Neural cell (in vitro differentiated cells): Measurements from ENCODE around the gene DDX25. TPM values are rescaled to one million over a fixed set of nuclear protein-coding genes. Genes with fewer than 3 reads are reported as not detected.

Source experiments
- H2AFZ ChIP-seq: fragments of 200-600, 300-800 bp; sonication (generic), shearing (Covaris generic); 2 replicates; pipeline ENCODE4 v1.6.0; 2014; ENCODE audit warnings: low read depth, mild to moderate bottlenecking, antibody characterized with exemption, low read length, moderate library complexity
- H3F3A ChIP-seq: fragments of 200-600 bp; shearing (Covaris generic); 2 replicates; pipeline ENCODE4 v1.6.1; 2016; ENCODE audit warnings: mild to moderate bottlenecking, moderate library complexity, mixed read lengths, antibody characterized with exemption, low read length; ENCODE audit not compliant: insufficient read depth, poor library complexity, severe bottlenecking
- H3K27ac ChIP-seq: fragments of 200-600, 300-800 bp; sonication (generic), shearing (Covaris generic); 2 replicates; pipeline ENCODE4 v1.5.1; 2014; ENCODE audit warnings: mild to moderate bottlenecking, low read length, moderate library complexity
- H3K27me3 ChIP-seq: fragments of 300-800, 200-600 bp; sonication (generic), shearing (Covaris generic); 2 replicates; pipeline ENCODE4 v1.6.0; 2014; ENCODE audit warnings: mild to moderate bottlenecking, low read depth, low read length, moderate library complexity; ENCODE audit not compliant: insufficient read depth
- H3K36me3 ChIP-seq: fragments of 300-800, 200-600 bp; sonication (generic), shearing (Covaris generic); 2 replicates; pipeline ENCODE4 v1.5.1; 2014; ENCODE audit warnings: mild to moderate bottlenecking, antibody characterized with exemption, low read length, moderate library complexity; ENCODE audit not compliant: insufficient read depth
- H3K4me2 ChIP-seq: fragments of 300-800, 200-600 bp; sonication (generic), shearing (Covaris generic); 2 replicates; pipeline ENCODE4 v1.6.0; 2014; ENCODE audit warnings: mild to moderate bottlenecking, low read length
- H3K4me3 ChIP-seq: fragments of 300-800, 200-600 bp; sonication (generic), shearing (Covaris generic); 2 replicates; pipeline ENCODE4 v1.5.1; 2014; ENCODE audit warnings: mild to moderate bottlenecking, low read length, moderate library complexity
- H3K79me2 ChIP-seq: fragments of 200-600 bp; shearing (Covaris generic); replicated peaks from 2 replicates; pipeline ENCODE4 v1.6.0; 2014; ENCODE audit warnings: mild to moderate bottlenecking, low read length, moderate library complexity; ENCODE audit not compliant: insufficient read depth
- H3K9ac ChIP-seq: fragments of 300-800, 200-600 bp; sonication (generic), shearing (Covaris generic); 2 replicates; pipeline ENCODE4 v1.6.1; 2016; ENCODE audit warnings: mild to moderate bottlenecking, low read length, mixed read lengths
- H3K9me2 ChIP-seq: fragments of 200-600 bp; shearing (Covaris generic); 2 replicates; pipeline ENCODE4 v1.6.1; 2016; ENCODE audit warnings: mild to moderate bottlenecking, low read length, mixed read lengths; ENCODE audit not compliant: insufficient read depth
- H3K9me3 ChIP-seq: fragments of 200-600, 300-800 bp; sonication (generic), shearing (Covaris generic); 2 replicates; pipeline ENCODE4 v1.6.1; 2016; ENCODE audit warnings: mild to moderate bottlenecking, mixed run types, low read length, moderate library complexity, mixed read lengths
- H4K20me1 ChIP-seq: fragments of 200-600 bp; shearing (Covaris generic); 2 replicates; pipeline ENCODE4 v1.6.1; 2016; ENCODE audit warnings: mild to moderate bottlenecking, mixed run types; ENCODE audit not compliant: insufficient read depth
- EP300 ChIP-seq: fragments of 450-650 bp; conservative IDR thresholded peaks from 2 replicates; pipeline ENCODE4 v1.6.1; 2014; ENCODE audit warnings: antibody characterized with exemption, mild to moderate bottlenecking, moderate library complexity; ENCODE audit not compliant: poor library complexity, severe bottlenecking
- EZH2 ChIP-seq: fragments of 200-600, 300-800 bp; shearing (Covaris generic), sonication (generic); IDR thresholded peaks from 2 replicates; pipeline ENCODE4 v1.6.1; 2014; ENCODE audit warnings: antibody characterized with exemption, low read length, borderline replicate concordance, mild to moderate bottlenecking; ENCODE audit not compliant: insufficient read depth, poor library complexity, severe bottlenecking
- MXI1 ChIP-seq: fragments of 450-650 bp; conservative IDR thresholded peaks from 2 replicates; pipeline ENCODE4 v1.6.1; 2014; ENCODE audit warnings: antibody characterized with exemption, mild to moderate bottlenecking; ENCODE audit not compliant: poor library complexity, severe bottlenecking
- POLR2AphosphoS5 ChIP-seq: IDR thresholded peaks from 2 replicates; pipeline ENCODE4 v1.6.1; 2012
- RAD21 ChIP-seq: fragments of 450-650 bp; conservative IDR thresholded peaks from 2 replicates; pipeline ENCODE4 v1.6.1; 2014; ENCODE audit warnings: antibody characterized with exemption, mild to moderate bottlenecking, moderate library complexity
- SMC3 ChIP-seq: fragments of 450-650 bp; conservative IDR thresholded peaks from 2 replicates; pipeline ENCODE4 v1.6.1; 2014; ENCODE audit warnings: antibody characterized with exemption, mild to moderate bottlenecking, moderate library complexity; ENCODE audit not compliant: poor library complexity
- TAF1 ChIP-seq: IDR thresholded peaks from 2 replicates; pipeline ENCODE4 v1.6.1; 2012; ENCODE audit warnings: low read depth
- polyA plus RNA-seq: library from polyadenylated mRNA; depleted of rRNA; stranded (reverse); fragments of >200 nt; gene quantifications from 2 replicates; pipeline ENCODE4 v1.2.3, GENCODE V29; 2014
- TF ChIP-seq, protein P1 (sequence below): fragments of 450-650 bp; IDR thresholded peaks from 2 replicates; pipeline ENCODE4 v1.5.1; 2014; ENCODE audit warnings: antibody characterized with exemption, mild to moderate bottlenecking, moderate library complexity; ENCODE audit not compliant: poor library complexity, severe bottlenecking
- TF ChIP-seq, protein P2 (sequence below): IDR thresholded peaks from 2 replicates; pipeline ENCODE4 v1.6.1; 2012; ENCODE audit warnings: borderline replicate concordance

Gene DDX25
- polyA plus RNA-seq, 1 donor from 2014 or later = 66.4 TPM

DNA sequence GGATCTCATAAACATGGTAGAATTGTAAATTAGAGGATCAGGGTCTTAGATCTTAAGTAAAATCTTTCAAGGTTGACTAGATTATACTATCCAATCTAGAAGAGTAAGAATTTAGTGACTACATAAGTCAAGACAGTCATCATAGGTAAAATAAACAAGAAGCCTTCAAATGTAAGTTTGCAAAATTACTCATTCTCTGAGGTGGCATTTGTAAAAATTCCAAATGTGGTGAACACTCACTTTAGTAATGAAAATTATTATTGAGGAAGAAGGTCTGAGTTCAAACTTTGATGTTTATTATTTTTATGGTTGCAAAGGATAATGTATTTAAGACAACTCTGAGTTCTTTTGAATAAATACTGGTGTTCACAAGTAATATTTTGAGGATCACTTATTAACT, 12.2 kb upstream of the DDX25 start:
- TF ChIP-seq, protein P1, sequence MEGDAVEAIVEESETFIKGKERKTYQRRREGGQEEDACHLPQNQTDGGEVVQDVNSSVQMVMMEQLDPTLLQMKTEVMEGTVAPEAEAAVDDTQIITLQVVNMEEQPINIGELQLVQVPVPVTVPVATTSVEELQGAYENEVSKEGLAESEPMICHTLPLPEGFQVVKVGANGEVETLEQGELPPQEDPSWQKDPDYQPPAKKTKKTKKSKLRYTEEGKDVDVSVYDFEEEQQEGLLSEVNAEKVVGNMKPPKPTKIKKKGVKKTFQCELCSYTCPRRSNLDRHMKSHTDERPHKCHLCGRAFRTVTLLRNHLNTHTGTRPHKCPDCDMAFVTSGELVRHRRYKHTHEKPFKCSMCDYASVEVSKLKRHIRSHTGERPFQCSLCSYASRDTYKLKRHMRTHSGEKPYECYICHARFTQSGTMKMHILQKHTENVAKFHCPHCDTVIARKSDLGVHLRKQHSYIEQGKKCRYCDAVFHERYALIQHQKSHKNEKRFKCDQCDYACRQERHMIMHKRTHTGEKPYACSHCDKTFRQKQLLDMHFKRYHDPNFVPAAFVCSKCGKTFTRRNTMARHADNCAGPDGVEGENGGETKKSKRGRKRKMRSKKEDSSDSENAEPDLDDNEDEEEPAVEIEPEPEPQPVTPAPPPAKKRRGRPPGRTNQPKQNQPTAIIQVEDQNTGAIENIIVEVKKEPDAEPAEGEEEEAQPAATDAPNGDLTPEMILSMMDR = no peak
- TF ChIP-seq EZH2 (no peak), EP300 (no peak), POLR2AphosphoS5 (no peak), SMC3 (no peak), RAD21 (no peak), TAF1 (no peak)
- TF ChIP-seq, protein P2, sequence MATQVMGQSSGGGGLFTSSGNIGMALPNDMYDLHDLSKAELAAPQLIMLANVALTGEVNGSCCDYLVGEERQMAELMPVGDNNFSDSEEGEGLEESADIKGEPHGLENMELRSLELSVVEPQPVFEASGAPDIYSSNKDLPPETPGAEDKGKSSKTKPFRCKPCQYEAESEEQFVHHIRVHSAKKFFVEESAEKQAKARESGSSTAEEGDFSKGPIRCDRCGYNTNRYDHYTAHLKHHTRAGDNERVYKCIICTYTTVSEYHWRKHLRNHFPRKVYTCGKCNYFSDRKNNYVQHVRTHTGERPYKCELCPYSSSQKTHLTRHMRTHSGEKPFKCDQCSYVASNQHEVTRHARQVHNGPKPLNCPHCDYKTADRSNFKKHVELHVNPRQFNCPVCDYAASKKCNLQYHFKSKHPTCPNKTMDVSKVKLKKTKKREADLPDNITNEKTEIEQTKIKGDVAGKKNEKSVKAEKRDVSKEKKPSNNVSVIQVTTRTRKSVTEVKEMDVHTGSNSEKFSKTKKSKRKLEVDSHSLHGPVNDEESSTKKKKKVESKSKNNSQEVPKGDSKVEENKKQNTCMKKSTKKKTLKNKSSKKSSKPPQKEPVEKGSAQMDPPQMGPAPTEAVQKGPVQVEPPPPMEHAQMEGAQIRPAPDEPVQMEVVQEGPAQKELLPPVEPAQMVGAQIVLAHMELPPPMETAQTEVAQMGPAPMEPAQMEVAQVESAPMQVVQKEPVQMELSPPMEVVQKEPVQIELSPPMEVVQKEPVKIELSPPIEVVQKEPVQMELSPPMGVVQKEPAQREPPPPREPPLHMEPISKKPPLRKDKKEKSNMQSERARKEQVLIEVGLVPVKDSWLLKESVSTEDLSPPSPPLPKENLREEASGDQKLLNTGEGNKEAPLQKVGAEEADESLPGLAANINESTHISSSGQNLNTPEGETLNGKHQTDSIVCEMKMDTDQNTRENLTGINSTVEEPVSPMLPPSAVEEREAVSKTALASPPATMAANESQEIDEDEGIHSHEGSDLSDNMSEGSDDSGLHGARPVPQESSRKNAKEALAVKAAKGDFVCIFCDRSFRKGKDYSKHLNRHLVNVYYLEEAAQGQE = no peak
- Histone ChIP-seq H3K27me3 (no peaks in the 10 kb centered on the region), H3K4me2 (no peak overlapping the region), H3K79me2 (no peaks in the 10 kb centered on the region), H4K20me1 (no peaks in the 10 kb centered on the region), H3K9me2 (no peaks in the 10 kb centered on the region), H3K36me3 (no peaks in the 10 kb centered on the region), H3K27ac (no peak overlapping the region), H3K4me3 (no peak overlapping the region), H3F3A (no peaks in the 10 kb centered on the region), H3K9me3 (no peaks in the 10 kb centered on the region), H3K9ac (no peak overlapping the region), H2AFZ (no peak overlapping the region)

DNA sequence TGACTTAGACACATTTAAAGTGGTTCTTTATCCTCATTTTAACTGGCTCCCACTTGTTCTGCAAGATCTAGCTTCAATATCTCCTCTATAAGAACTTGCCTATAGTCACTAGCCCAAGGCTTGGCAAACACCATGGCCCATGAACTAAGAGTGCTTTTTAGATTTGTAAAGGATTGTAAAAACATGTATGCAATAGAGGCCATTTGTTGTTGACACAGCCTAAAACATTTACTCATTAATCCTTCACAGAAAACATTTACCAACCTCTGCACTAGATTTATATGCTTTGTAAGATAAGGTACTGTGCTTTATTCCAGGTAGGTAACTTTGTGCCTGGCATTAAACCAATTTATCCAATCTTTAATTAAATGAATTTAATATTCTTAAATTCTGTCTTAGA, 11.3 kb upstream of the DDX25 start:
- no peak overlapping the region for H3K9ac ChIP-seq
- H4K20me1 ChIP-seq = no peaks in the 10 kb centered on the region
- no peaks in the 10 kb centered on the region for H3K9me2 ChIP-seq
- TF ChIP-seq, protein P2 = no peak
- TF ChIP-seq RAD21 (no peak), POLR2AphosphoS5 (no peak), SMC3 (no peak), MXI1 (no peak), EP300 (no peak), EZH2 (no peak), TAF1 (no peak)
- TF ChIP-seq, protein P1 = no peak
- H3K36me3 ChIP-seq = no peaks in the 10 kb centered on the region
- H2AFZ ChIP-seq = no peak overlapping the region
- H3K79me2 ChIP-seq = no peaks in the 10 kb centered on the region
- H3K27ac ChIP-seq = no peak overlapping the region
- no peak overlapping the region for H3K4me2 ChIP-seq
- no peaks in the 10 kb centered on the region for H3F3A ChIP-seq
- H3K27me3 ChIP-seq = no peaks in the 10 kb centered on the region
- no peak overlapping the region for H3K4me3 ChIP-seq
- H3K9me3 ChIP-seq = no peaks in the 10 kb centered on the region
